ENCODE results near the gene IGFBP6.

GRCh38 chr12:53097207-53097563, 282 bp upstream of the IGFBP6 start:
- TF ChIP-seq CTCF (IDR thresholded peaks at IDR 0.05): no peak
- TF ChIP-seq HDAC2 (IDR thresholded peaks at IDR 0.05): no peak
- TF ChIP-seq POLR2A (IDR thresholded peaks at IDR 0.05; ENCODE audit: low read length): no peak

Measured in A549 (cell line).